ENCODE data around the gene SCAPER. TPM values are rescaled to one million over a fixed set of nuclear protein-coding genes. Genes with fewer than 3 reads are reported as not detected.

SCAPER gene
- total RNA-seq, 2 donors from 2014 or later: 30.9 to 34.7 TPM

GRCh38 chr15:76588811-76589747, 316.1 kb downstream of the SCAPER start:
- Mint-ChIP-seq H3K9me3 (no peaks in the 10 kb centered on the region), H3K36me3 (ENCODE audit: insufficient read depth in 2 of 2) (peaks cover 0 to 4% of the 10 kb centered on the region in 2 donors), H3K27ac (no peak overlapping the region), H3K4me1 (ENCODE audit: low read depth) (no peaks in the 10 kb centered on the region), H3K4me3 (no peak overlapping the region), H3K27me3 (ENCODE audit: low read depth) (no peaks in the 10 kb centered on the region)
- no peak for DNase-seq
- no peak for ATAC-seq (replicated peaks in 1 of 2)

- Mint-ChIP-seq H3K36me3 (ENCODE audit: insufficient read depth in 2 of 2) (peaks cover 4 to 16% of the 10 kb centered on the region in 2 donors), H3K4me1 (ENCODE audit: low read depth) (no peaks in the 10 kb centered on the region), H3K9me3 (peaks cover 2 to 8% of the 10 kb centered on the region in 2 donors), H3K27ac (no peak overlapping the region), H3K4me3 (no peak overlapping the region), H3K27me3 (ENCODE audit: low read depth) (no peaks in the 10 kb centered on the region)
- no peak for DNase-seq
- ATAC-seq (replicated peaks in 1 of 2): no peak
These were observed 319.6 kb downstream of the SCAPER start for GRCh38 chr15:76585576-76585897.

- H3K4me3 Mint-ChIP-seq: no peak overlapping the region
- H3K4me1 Mint-ChIP-seq (ENCODE audit: low read depth): no peaks in the 10 kb centered on the region
- no peak overlapping the region for H3K27ac Mint-ChIP-seq
- no peaks in the 10 kb centered on the region for H3K27me3 Mint-ChIP-seq (ENCODE audit: low read depth)
- H3K36me3 Mint-ChIP-seq (ENCODE audit: insufficient read depth in 2 of 2): peaks cover 4 to 17% of the 10 kb centered on the region in 2 donors
- peaks cover 2 to 8% of the 10 kb centered on the region in 2 donors for H3K9me3 Mint-ChIP-seq
- DNase-seq (no peak), ATAC-seq (replicated peaks in 1 of 2) (no peak)
These were observed 320.1 kb downstream of the SCAPER start for GRCh38 chr15:76584868-76585575.

GRCh38 chr15:76582550-76582949, 322.6 kb downstream of the SCAPER start:
- DNase-seq (no peak), ATAC-seq (replicated peaks in 1 of 2) (no peak)
- Mint-ChIP-seq H3K36me3 (ENCODE audit: insufficient read depth in 2 of 2) (peaks cover 5 to 14% of the 10 kb centered on the region in 2 donors), H3K4me1 (ENCODE audit: low read depth) (no peaks in the 10 kb centered on the region), H3K27ac (no peak overlapping the region), H3K4me3 (no peak overlapping the region), H3K27me3 (ENCODE audit: low read depth) (no peaks in the 10 kb centered on the region), H3K9me3 (peaks cover 2 to 8% of the 10 kb centered on the region in 2 donors)

GRCh38 chr15:76577879-76578512, 327.1 kb downstream of the SCAPER start:
- Mint-ChIP-seq H3K4me1 (ENCODE audit: low read depth) (peaks cover 35% of the 10 kb centered on the region), H3K27me3 (ENCODE audit: low read depth) (no peaks in the 10 kb centered on the region), H3K36me3 (ENCODE audit: insufficient read depth in 2 of 2) (peaks cover 5 to 16% of the 10 kb centered on the region in 2 donors), H3K9me3 (peaks cover 0 to 8% of the 10 kb centered on the region in 2 donors), H3K27ac (no peak overlapping the region), H3K4me3 (no peak overlapping the region)
- DNase-seq (no peak), ATAC-seq (replicated peaks in 1 of 2) (peak in 1 of 2 donors; percentile 42)

- peak; percentile 24 to 43 for ATAC-seq (replicated peaks in 1 of 2)
- Mint-ChIP-seq H3K36me3 (ENCODE audit: insufficient read depth in 2 of 2) (peaks cover 4 to 8% of the 10 kb centered on the region in 2 donors), H3K4me1 (ENCODE audit: low read depth) (peaks cover 35% of the 10 kb centered on the region), H3K9me3 (peaks cover 0 to 3% of the 10 kb centered on the region in 2 donors), H3K27me3 (ENCODE audit: low read depth) (no peaks in the 10 kb centered on the region), H3K27ac (no peak overlapping the region), H3K4me3 (no peak overlapping the region)
- DNase-seq: peak in 1 of 2 donors; percentile 2
These were observed 328.4 kb downstream of the SCAPER start for GRCh38 chr15:76576523-76577279.

GRCh38 chr15:76575679-76576078, 329.5 kb downstream of the SCAPER start:
- Mint-ChIP-seq H3K27ac (no peak overlapping the region), H3K36me3 (ENCODE audit: insufficient read depth in 2 of 2) (peaks cover 5 to 14% of the 10 kb centered on the region in 2 donors)
- peak in 1 of 2 donors; percentile 5 for ATAC-seq (replicated peaks in 1 of 2)

GRCh38 chr15:76575274-76575673, 329.9 kb downstream of the SCAPER start:
- H3K4me1 Mint-ChIP-seq (ENCODE audit: low read depth): peaks cover 35% of the 10 kb centered on the region
- peak overlapping the region in 1 of 2 donors; percentile 33 for H3K4me3 Mint-ChIP-seq
- H3K9me3 Mint-ChIP-seq: no peaks in the 10 kb centered on the region
- DNase-seq: no peak
- H3K27me3 Mint-ChIP-seq (ENCODE audit: low read depth): no peaks in the 10 kb centered on the region
- no peak overlapping the region for H3K27ac Mint-ChIP-seq
- peaks cover 6 to 14% of the 10 kb centered on the region in 2 donors for H3K36me3 Mint-ChIP-seq (ENCODE audit: insufficient read depth in 2 of 2)
- peak; percentile 82 to 88 for ATAC-seq (replicated peaks in 1 of 2)

More at GRCh38 chr15:76575679-76576078, 329.5 kb downstream of the SCAPER start:
- Mint-ChIP-seq H3K4me3 (peak overlapping the region in 1 of 2 donors; percentile 2), H3K4me1 (ENCODE audit: low read depth) (peaks cover 35% of the 10 kb centered on the region), H3K27me3 (ENCODE audit: low read depth) (no peaks in the 10 kb centered on the region), H3K9me3 (no peaks in the 10 kb centered on the region)
- no peak for DNase-seq

GRCh38 chr15:76572983-76573314, 332.2 kb downstream of the SCAPER start:
- H3K36me3 Mint-ChIP-seq (ENCODE audit: insufficient read depth in 2 of 2): peaks cover 7 to 18% of the 10 kb centered on the region in 2 donors
- no peak overlapping the region for H3K4me3 Mint-ChIP-seq
- DNase-seq: no peak
- H3K9me3 Mint-ChIP-seq: peaks cover 2% of the 10 kb centered on the region in 2 donors
- ATAC-seq (replicated peaks in 1 of 2): no peak
- peaks cover 35% of the 10 kb centered on the region for H3K4me1 Mint-ChIP-seq (ENCODE audit: low read depth)
- H3K27ac Mint-ChIP-seq: no peak overlapping the region
- H3K27me3 Mint-ChIP-seq (ENCODE audit: low read depth): no peaks in the 10 kb centered on the region

GRCh38 chr15:76566276-76566675, 338.9 kb downstream of the SCAPER start:
- H3K9me3 Mint-ChIP-seq: peaks cover 4 to 6% of the 10 kb centered on the region in 2 donors
- no peak overlapping the region for H3K4me3 Mint-ChIP-seq
- H3K36me3 Mint-ChIP-seq (ENCODE audit: insufficient read depth in 2 of 2): peaks cover 7 to 18% of the 10 kb centered on the region in 2 donors
- H3K27me3 Mint-ChIP-seq (ENCODE audit: low read depth): no peaks in the 10 kb centered on the region
- H3K4me1 Mint-ChIP-seq (ENCODE audit: low read depth): no peaks in the 10 kb centered on the region
- no peak for ATAC-seq (replicated peaks in 1 of 2)
- H3K27ac Mint-ChIP-seq: no peak overlapping the region
- no peak for DNase-seq

- Mint-ChIP-seq H3K4me3 (no peak overlapping the region), H3K4me1 (ENCODE audit: low read depth) (no peaks in the 10 kb centered on the region), H3K27ac (no peak overlapping the region), H3K27me3 (ENCODE audit: low read depth) (no peaks in the 10 kb centered on the region), H3K9me3 (peaks cover 4 to 6% of the 10 kb centered on the region in 2 donors), H3K36me3 (ENCODE audit: insufficient read depth in 2 of 2) (peaks cover 5 to 13% of the 10 kb centered on the region in 2 donors)
- ATAC-seq (replicated peaks in 1 of 2) (no peak), DNase-seq (no peak)
These were observed 339.8 kb downstream of the SCAPER start for GRCh38 chr15:76565366-76565765.

- ATAC-seq (replicated peaks in 1 of 2) (no peak), DNase-seq (no peak)
- H3K27ac Mint-ChIP-seq: no peak overlapping the region
- no peak overlapping the region for H3K4me3 Mint-ChIP-seq
- H3K27me3 Mint-ChIP-seq (ENCODE audit: low read depth): no peaks in the 10 kb centered on the region
- H3K9me3 Mint-ChIP-seq: peaks cover 6 to 7% of the 10 kb centered on the region in 2 donors
- peaks cover 18% of the 10 kb centered on the region for H3K4me1 Mint-ChIP-seq (ENCODE audit: low read depth)
- peaks cover 0 to under 1% of the 10 kb centered on the region in 2 donors for H3K36me3 Mint-ChIP-seq (ENCODE audit: insufficient read depth in 2 of 2)
These were observed 349.9 kb downstream of the SCAPER start for GRCh38 chr15:76555247-76555646.
